MCF 10A (cell line): Measurements from ENCODE around the gene MRPL57. TPM values are rescaled to one million over a fixed set of nuclear protein-coding genes. Genes with fewer than 3 reads are reported as not detected.
"Not testable (repeated sequence)": the region's sequence is repeated elsewhere in the genome, so short reads cannot be mapped to it uniquely, and the experiment has no call there.

Experiments used
- BruUV-seq: library from RNA; stranded (reverse); fragments of 400-500 nt; replicated peaks from 2 replicates; lab custom pipeline; 2021; lab: Mats Ljungman, UMichigan
- CTCF ChIA-PET: fragments of 300-600 bp; sonication (Branson Sonifier 250); formaldehyde crosslinking; extraction: SDS; loops from one replicate; lab custom pipeline; 2021; ENCODE audit warnings: antibody characterized with exemption, inconsistent platforms; lab: Yijun Ruan, JAX
- POLR2A ChIA-PET: fragments of 300-600, 350-650 bp; sonication (Branson Sonifier 250); formaldehyde crosslinking; extraction: SDS; loops from one replicate; lab custom pipeline; 2020; ENCODE audit warnings: antibody characterized with exemption, inconsistent platforms; lab: Yijun Ruan, JAX
- DNase-seq: peaks from one replicate; pipeline ENCODE4 v3.0.0-alpha.2; 2018; ENCODE audit not compliant: unreplicated experiment
- H3K27ac Mint-ChIP-seq: one replicate; pipeline ENCODE4 v1.8.0; 2022; ENCODE audit warnings: mild to moderate bottlenecking, low read depth, mixed read lengths; ENCODE audit not compliant: unreplicated experiment
- H3K27me3 Mint-ChIP-seq: one replicate; pipeline ENCODE4 v1.8.0; 2022; ENCODE audit warnings: mixed read lengths; ENCODE audit not compliant: insufficient read depth, unreplicated experiment
- H3K36me3 Mint-ChIP-seq: one replicate; pipeline ENCODE4 v1.8.0; 2022; ENCODE audit warnings: mild to moderate bottlenecking, moderate library complexity, mixed read lengths; ENCODE audit not compliant: insufficient read depth, unreplicated experiment
- H3K4me1 Mint-ChIP-seq: one replicate; pipeline ENCODE4 v1.8.0; 2022; ENCODE audit warnings: mixed read lengths; ENCODE audit not compliant: insufficient read depth, unreplicated experiment
- H3K4me3 Mint-ChIP-seq: one replicate; pipeline ENCODE4 v1.8.0; 2022; ENCODE audit warnings: mild to moderate bottlenecking, moderate library complexity, mixed read lengths; ENCODE audit not compliant: unreplicated experiment
- H3K9me3 Mint-ChIP-seq: one replicate; pipeline ENCODE4 v1.8.0; 2022; ENCODE audit warnings: mixed read lengths; ENCODE audit not compliant: unreplicated experiment
- intact Hi-C: fragments of 100-400 bp; cut with micrococcal nuclease; formaldehyde crosslinking; loops from 2 replicates; pipeline ENCODE4 v1.14.1; 2022
- total RNA-seq: library from RNA; stranded (reverse); gene quantifications from 2 replicates; pipeline ENCODE4 v1.2.3, GENCODE V29; 2022
- TF ChIP-seq, protein P1 (sequence below): fragments of 200-600 bp; IDR thresholded peaks from one replicate; pipeline ENCODE4 v1.8.0; 2022; ENCODE audit warnings: antibody characterized with exemption, mild to moderate bottlenecking; ENCODE audit not compliant: unreplicated experiment

The MRPL57 gene
- total RNA-seq, 1 experiment from 2014 or later = 20.8 TPM

GRCh38 chr13:21171420-21171819, 5.0 kb upstream of the MRPL57 start:
- no peaks in the 10 kb centered on the region for H3K27me3 Mint-ChIP-seq
- H3K9me3 Mint-ChIP-seq = no peaks in the 10 kb centered on the region
- no peak for DNase-seq
- TF ChIP-seq, protein P1, sequence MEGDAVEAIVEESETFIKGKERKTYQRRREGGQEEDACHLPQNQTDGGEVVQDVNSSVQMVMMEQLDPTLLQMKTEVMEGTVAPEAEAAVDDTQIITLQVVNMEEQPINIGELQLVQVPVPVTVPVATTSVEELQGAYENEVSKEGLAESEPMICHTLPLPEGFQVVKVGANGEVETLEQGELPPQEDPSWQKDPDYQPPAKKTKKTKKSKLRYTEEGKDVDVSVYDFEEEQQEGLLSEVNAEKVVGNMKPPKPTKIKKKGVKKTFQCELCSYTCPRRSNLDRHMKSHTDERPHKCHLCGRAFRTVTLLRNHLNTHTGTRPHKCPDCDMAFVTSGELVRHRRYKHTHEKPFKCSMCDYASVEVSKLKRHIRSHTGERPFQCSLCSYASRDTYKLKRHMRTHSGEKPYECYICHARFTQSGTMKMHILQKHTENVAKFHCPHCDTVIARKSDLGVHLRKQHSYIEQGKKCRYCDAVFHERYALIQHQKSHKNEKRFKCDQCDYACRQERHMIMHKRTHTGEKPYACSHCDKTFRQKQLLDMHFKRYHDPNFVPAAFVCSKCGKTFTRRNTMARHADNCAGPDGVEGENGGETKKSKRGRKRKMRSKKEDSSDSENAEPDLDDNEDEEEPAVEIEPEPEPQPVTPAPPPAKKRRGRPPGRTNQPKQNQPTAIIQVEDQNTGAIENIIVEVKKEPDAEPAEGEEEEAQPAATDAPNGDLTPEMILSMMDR = no peak
- H3K4me1 Mint-ChIP-seq = peaks cover 10% of the 10 kb centered on the region
- intact Hi-C loops = no loop called here
- ChIA-PET CTCF (interaction anchor here (0.6 to 3.5 kb wide), 4 partner anchors 9 to 306 kb away, joined by 3 to 15 read pairs (median 4); no protein-coding TSS in a partner anchor), POLR2A (interaction anchor here (1.2 kb wide), 1 partner anchor 8 kb away, joined by 5 read pairs; no protein-coding TSS in a partner anchor)
- H3K36me3 Mint-ChIP-seq = peaks cover 5% of the 10 kb centered on the region
- H3K4me3 Mint-ChIP-seq = no peak overlapping the region
- peak overlapping the region; percentile 89 for H3K27ac Mint-ChIP-seq
- no TSS peak for BruUV-seq

- CTCF ChIA-PET, H3K27ac Mint-ChIP-seq, intact Hi-C loops, H3K4me3 Mint-ChIP-seq, BruUV-seq, H3K9me3 Mint-ChIP-seq, H3K27me3 Mint-ChIP-seq, DNase-seq: not testable (repeated sequence)
- POLR2A ChIA-PET = interaction anchor here (1.2 kb wide), 1 partner anchor 32 kb away, joined by 3 read pairs; no protein-coding TSS in a partner anchor
- Mint-ChIP-seq H3K4me1 (peaks cover 10% of the 10 kb centered on the region), H3K36me3 (peaks cover 20% of the 10 kb centered on the region)
Observed at GRCh38 chr13:21173767-21174166, 2.7 kb upstream of the MRPL57 start.

- no peak for DNase-seq
- TSS peak; percentile 64 for BruUV-seq
- peak overlapping the region; percentile 99 for H3K4me3 Mint-ChIP-seq
- intact Hi-C loops = loop anchor here (5.0 kb wide), 1 partner anchor 122 kb away; no protein-coding TSS in a partner anchor
- POLR2A ChIA-PET = interaction anchor here (0.5 to 3.7 kb wide), 22 partner anchors 11 to 1362 kb away, joined by 3 to 52 read pairs (median 4); partner anchors contain the start of genes LATS2, MICU2 and ZDHHC20
- H3K4me1 Mint-ChIP-seq = no peaks in the 10 kb centered on the region
- H3K27ac Mint-ChIP-seq = peak overlapping the region; percentile 90
- no peaks in the 10 kb centered on the region for H3K27me3 Mint-ChIP-seq
- H3K9me3 Mint-ChIP-seq = no peaks in the 10 kb centered on the region
- TF ChIP-seq, protein P1 = no peak
- CTCF ChIA-PET = interaction anchor here (0.6 to 2.7 kb wide), 6 partner anchors 10 to 1012 kb away, joined by 3 to 15 read pairs (median 4); no protein-coding TSS in a partner anchor
- peaks cover 20% of the 10 kb centered on the region for H3K36me3 Mint-ChIP-seq
Observed at GRCh38 chr13:21175656-21176214, 723 bp upstream of the MRPL57 start.

GRCh38 chr13:21176982-21177284, 475 bp downstream of the MRPL57 start:
- H3K27me3 Mint-ChIP-seq = no peaks in the 10 kb centered on the region
- BruUV-seq = TSS peak; percentile 81
- CTCF ChIA-PET = interaction anchor here (0.6 to 2.7 kb wide), 9 partner anchors 14 to 469 kb away, joined by 3 to 15 read pairs (median 5); no protein-coding TSS in a partner anchor

More at GRCh38 chr13:21176982-21177284, 475 bp downstream of the MRPL57 start:
- intact Hi-C loops = loop anchor here (5.0 kb wide), 1 partner anchor 120 kb away; no protein-coding TSS in a partner anchor
- peak overlapping the region; percentile 90 for H3K27ac Mint-ChIP-seq
- POLR2A ChIA-PET = interaction anchor here (0.6 to 3.7 kb wide), 28 partner anchors 13 to 427 kb away, joined by 3 to 52 read pairs (median 4); partner anchors contain the start of genes LATS2, MICU2 and ZDHHC20
- peaks cover 20% of the 10 kb centered on the region for H3K36me3 Mint-ChIP-seq
- TF ChIP-seq, protein P1 = no peak
- peak overlapping the region; percentile 99 for H3K4me3 Mint-ChIP-seq
- H3K9me3 Mint-ChIP-seq = no peaks in the 10 kb centered on the region
- DNase-seq = no peak
- no peaks in the 10 kb centered on the region for H3K4me1 Mint-ChIP-seq
